Muscle of leg (tissue), 11 donors: ENCODE results near the gene OR8S1. TPM values are rescaled to one million over a fixed set of nuclear protein-coding genes. Genes with fewer than 3 reads are reported as not detected.
"Not testable (repeated sequence)": the region's sequence is repeated elsewhere in the genome, so short reads cannot be mapped to it uniquely, and the experiment has no call there.

Source experiments
- DNase-seq: peaks from one replicate; pipeline ENCODE4 v3.0.0; 2013
- H3K27ac ChIP-seq: one replicate; pipeline ENCODE4 v1.5.1; 2013; ENCODE audit warnings: mild to moderate bottlenecking, low read length, control low read depth
- H3K27me3 ChIP-seq: one replicate; pipeline ENCODE4 v1.6.1; 2013; ENCODE audit warnings: low read length; ENCODE audit not compliant: control insufficient read depth, insufficient read depth
- H3K36me3 ChIP-seq: one replicate; pipeline ENCODE4 v1.6.1; 2013; ENCODE audit warnings: low read length; ENCODE audit not compliant: control insufficient read depth, insufficient read depth
- H3K4me1 ChIP-seq: one replicate; pipeline ENCODE4 v1.6.1; 2013; ENCODE audit warnings: low read length; ENCODE audit not compliant: control insufficient read depth, insufficient read depth
- H3K4me3 ChIP-seq: one replicate; pipeline ENCODE4 v1.5.1; 2013; ENCODE audit warnings: low read length, control low read depth
- H3K9me3 ChIP-seq: replicated peaks from 2 replicates; pipeline ENCODE4 v1.6.1; 2013; ENCODE audit warnings: low read depth, low read length; ENCODE audit not compliant: control insufficient read depth
- WGBS: methylation state at CpG from one replicate; pipeline ENCODE4 v1.1.5; 2013; ENCODE audit warnings: missing lambda C conversion rate; ENCODE audit not compliant: insufficient coverage; 5-methylcytosine and 5-hydroxymethylcytosine counted together
- polyA plus RNA-seq, 8 donors: library from polyadenylated mRNA; unstranded; fragments of 120-200 nt; gene quantifications; one replicate each; pipeline versions ENCODE4 v1.2.1 to v1.2.3, GENCODE V29; 2013; ENCODE audit warnings: inconsistent platforms in 1 of 8, low replicate concordance in 1 of 8; ENCODE audit not compliant: insufficient read length in 8 of 8, insufficient read depth in 1 of 8
- total RNA-seq: library from RNA; stranded (reverse); fragments of 120-200 nt; gene quantifications from one replicate; pipeline ENCODE4 v1.2.4, GENCODE V29; 2013

Gene OR8S1
- total and polyA plus RNA-seq, 9 donors: not detected

- not testable (repeated sequence) for H3K36me3 ChIP-seq, H3K4me1 ChIP-seq, H3K4me3 ChIP-seq, H3K9me3 ChIP-seq, H3K27me3 ChIP-seq, H3K27ac ChIP-seq, DNase-seq
- 71% methylated on average over 3 of the region's 13 CpGs for WGBS
Observed at GRCh38 chr12:48551636-48552035, 26.2 kb downstream of the OR8S1 start.

GRCh38 chr12:48553666-48554343 lies 28.4 kb downstream of the OR8S1 start:
- H3K4me3 ChIP-seq, H3K36me3 ChIP-seq, H3K4me1 ChIP-seq, H3K27ac ChIP-seq, H3K27me3 ChIP-seq, DNase-seq, H3K9me3 ChIP-seq: not testable (repeated sequence)
- 100% methylated on average over 1 of the region's 11 CpGs for WGBS

- 76% methylated on average over 3 of the region's 6 CpGs for WGBS
- DNase-seq: no peak
- Histone ChIP-seq H3K4me1 (no peaks in the 10 kb centered on the region), H3K9me3 (no peaks in the 10 kb centered on the region), H3K4me3 (no peak overlapping the region), H3K27me3 (no peaks in the 10 kb centered on the region), H3K36me3 (no peaks in the 10 kb centered on the region), H3K27ac (no peak overlapping the region)
Observed at GRCh38 chr12:48556631-48557030, 31.2 kb downstream of the OR8S1 start.

DNA sequence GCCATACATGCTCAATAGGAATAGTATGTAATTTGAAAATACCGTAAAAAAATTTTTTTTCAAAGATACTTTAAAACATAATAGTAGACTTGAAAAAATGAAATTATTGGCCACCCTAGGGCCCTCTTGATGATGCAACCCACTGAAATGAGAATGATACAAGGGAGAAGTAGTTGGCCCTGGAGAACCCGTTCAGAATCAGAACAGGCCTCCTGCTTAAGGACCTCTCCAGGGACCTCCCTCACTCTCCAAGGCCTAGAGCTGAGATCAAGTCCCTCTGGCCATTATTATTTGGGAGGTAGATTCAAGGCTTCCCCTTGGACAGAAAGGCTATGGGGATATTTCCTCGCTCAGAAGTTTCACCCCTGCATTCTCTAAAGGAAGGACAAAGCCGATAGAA lies 32.5 kb downstream of the OR8S1 start:
- no peaks in the 10 kb centered on the region for H3K4me1 ChIP-seq
- no peak overlapping the region for H3K27ac ChIP-seq
- no peak overlapping the region for H3K4me3 ChIP-seq
- no peaks in the 10 kb centered on the region for H3K27me3 ChIP-seq
- H3K36me3 ChIP-seq: no peaks in the 10 kb centered on the region
- H3K9me3 ChIP-seq: no peaks in the 10 kb centered on the region
- no peak for DNase-seq
- 94% methylated on average over 2 of the region's 4 CpGs for WGBS

DNA sequence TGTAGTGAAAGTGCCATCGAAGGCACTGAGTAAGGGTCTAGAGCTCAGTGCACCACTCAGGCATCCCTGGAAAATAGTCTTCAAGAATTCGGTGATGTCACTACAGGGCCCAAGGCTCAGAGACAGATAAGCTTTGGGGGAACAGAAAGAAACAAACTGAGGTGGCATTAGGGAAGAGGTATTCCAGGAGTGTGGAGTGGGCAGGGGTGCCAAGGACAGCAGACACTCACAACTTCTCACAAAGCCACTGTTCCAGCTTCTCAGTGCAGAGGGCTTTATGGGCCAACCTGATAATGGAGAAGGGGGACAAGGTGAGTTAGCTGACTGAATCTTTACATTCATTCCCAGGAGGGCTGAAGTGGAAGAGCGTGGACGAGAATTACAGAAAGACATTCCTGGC lies 42.3 kb downstream of the OR8S1 start:
- no peaks in the 10 kb centered on the region for H3K36me3 ChIP-seq
- DNase-seq: no peak
- H3K9me3 ChIP-seq: no peaks in the 10 kb centered on the region
- H3K4me3 ChIP-seq: no peak overlapping the region
- 94% methylated on average over 2 of the region's 4 CpGs for WGBS
- no peak overlapping the region for H3K27ac ChIP-seq
- H3K27me3 ChIP-seq: no peaks in the 10 kb centered on the region
- no peaks in the 10 kb centered on the region for H3K4me1 ChIP-seq

- Histone ChIP-seq H3K27me3 (no peaks in the 10 kb centered on the region), H3K4me1 (no peaks in the 10 kb centered on the region), H3K4me3 (no peak within 1 kb of the TSS), H3K36me3 (no peaks in the 10 kb centered on the region), H3K9me3 (no peaks in the 10 kb centered on the region), H3K27ac (no peak within 1 kb of the TSS)
- DNase-seq: no peak
- WGBS: no CpG with 5 or more reads among the region's 1 CpG
Observed at GRCh38 chr12:48569946-48570345, 44.5 kb downstream of the OR8S1 start, which contains the start of gene LALBA. TSS of gene LALBA (minus strand) at chr12:48570046. CDS start at chr12:48570020, 26 bp downstream.

- H3K27ac ChIP-seq: no peak overlapping the region
- peak; percentile 25 for DNase-seq
- no peak overlapping the region for H3K4me3 ChIP-seq
- H3K36me3 ChIP-seq: no peaks in the 10 kb centered on the region
- H3K9me3 ChIP-seq: no peaks in the 10 kb centered on the region
- no CpG with 5 or more reads among the region's 5 CpGs for WGBS
- H3K4me1 ChIP-seq: no peaks in the 10 kb centered on the region
- no peaks in the 10 kb centered on the region for H3K27me3 ChIP-seq
Observed at GRCh38 chr12:48572326-48572725, 46.9 kb downstream of the OR8S1 start.

Other genes with a start within 250 kb of the OR8S1 start
- 17.8 TPM for gene ZNF641, start 174.7 kb upstream of the OR8S1 start, total RNA-seq
- 10 to 100 TPM; 10.5 to 16.4 (median 14.5) TPM for gene ZNF641, start 174.7 kb upstream of the OR8S1 start, polyA plus RNA-seq
- gene ANP32D, start 53.1 kb upstream of the OR8S1 start, total RNA-seq: not detected
- gene ANP32D, start 53.1 kb upstream of the OR8S1 start, polyA plus RNA-seq: under 1 TPM in 1 of 8 donors, not detected in 7; 0.15 TPM
- 0.31 TPM for gene C12orf54, start 43.1 kb upstream of the OR8S1 start, total RNA-seq
- under 1 TPM in 7 of 8 donors, not detected in 1; 0.25 to 0.68 (median 0.38) TPM for gene C12orf54, start 43.1 kb upstream of the OR8S1 start, polyA plus RNA-seq
- not detected for gene LALBA, start 44.4 kb downstream of the OR8S1 start, total RNA-seq
- gene LALBA, start 44.4 kb downstream of the OR8S1 start, polyA plus RNA-seq: not detected
- 36.6 TPM for gene KANSL2, start 156.6 kb downstream of the OR8S1 start, total RNA-seq
- gene KANSL2, start 156.6 kb downstream of the OR8S1 start, polyA plus RNA-seq: 10 to 100 TPM; 26.1 to 32.2 (median 29.7) TPM
- 19.2 TPM for gene CCNT1, start 191.1 kb downstream of the OR8S1 start, total RNA-seq
- gene CCNT1, start 191.1 kb downstream of the OR8S1 start, polyA plus RNA-seq: 10 to 100 TPM; 13.3 to 19.6 (median 16.1) TPM